SK-N-SH (cell line): ENCODE data around the gene SNX20. TPM values are rescaled to one million over a fixed set of nuclear protein-coding genes. Genes with fewer than 3 reads are reported as not detected.

Experiments
- CTCF ChIA-PET: fragments of 300-600, 350-600 bp; formaldehyde crosslinking; extraction: SDS; loops from one replicate; lab custom pipeline; 2021; lab: Yijun Ruan, JAX
- POLR2A ChIA-PET: fragments of 350-600 bp; sonication (Branson Sonifier 250); formaldehyde crosslinking; extraction: SDS; loops from one replicate; lab custom pipeline; 2020; ENCODE audit warnings: antibody characterized with exemption, inconsistent platforms; lab: Yijun Ruan, JAX
- DNase-seq: peaks from one replicate; pipeline ENCODE4 v3.0.0; 2012
- H2AFZ ChIP-seq: fragments of 200-600 bp; sonication (generic); 2 replicates; pipeline ENCODE4 v1.8.1; 2016; ENCODE audit warnings: antibody characterized with exemption, mild to moderate bottlenecking, low read depth
- H3F3A ChIP-seq: fragments of 200-600 bp; sonication (generic); replicated peaks from 2 replicates; pipeline ENCODE3; 2016; ENCODE audit warnings: antibody characterized with exemption, mild to moderate bottlenecking; ENCODE audit not compliant: insufficient read depth
- H3K27ac ChIP-seq, 2 experiments: fragments of 200-500 bp in 1 of 2; fragments of 200-600 bp in 1 of 2; sonication (Bioruptor generic) in 1 of 2; sonication (generic), shearing (Covaris generic) in 1 of 2; 2 replicates each; pipeline versions ENCODE4 v1.5.1 to v1.6.1; 2014 to 2016; ENCODE audit warnings: low read depth in 2 of 2, inconsistent platforms in 1 of 2, low read length in 1 of 2, mild to moderate bottlenecking in 1 of 2, mixed read lengths in 1 of 2
- H3K27me3 ChIP-seq: fragments of 200-600 bp; sonication (generic), shearing (Covaris generic); 2 replicates; pipeline ENCODE4 v1.6.1; 2016; ENCODE audit warnings: mixed run types; ENCODE audit not compliant: insufficient read depth
- H3K36me3 ChIP-seq, 2 experiments: fragments of 200-500 bp in 1 of 2; fragments of 200-600 bp in 1 of 2; sonication (Bioruptor generic) in 1 of 2; sonication (generic) in 1 of 2; replicated peaks in 1 of 2; 2 replicates each; pipeline versions ENCODE3 to v1.5.1; 2014 to 2016; ENCODE audit warnings: low read length in 1 of 2, mild to moderate bottlenecking in 1 of 2; ENCODE audit not compliant: insufficient read depth in 2 of 2, control insufficient read depth in 1 of 2
- H3K4me1 ChIP-seq, 2 experiments: fragments of 200-500 bp in 1 of 2; fragments of 200-600 bp in 1 of 2; sonication (Bioruptor generic) in 1 of 2; sonication (generic), shearing (Covaris generic) in 1 of 2; 2 replicates each; pipeline versions ENCODE4 v1.5.1 to v1.6.1; 2014 to 2016; ENCODE audit warnings: low read depth in 1 of 2, low read length in 1 of 2, mixed run types in 1 of 2; ENCODE audit not compliant: insufficient read depth in 2 of 2, control insufficient read depth in 1 of 2
- H3K4me2 ChIP-seq: fragments of 200-600 bp; sonication (generic), shearing (Covaris generic); 2 replicates; pipeline ENCODE4 v1.6.1; 2017; ENCODE audit warnings: mixed run types
- H3K4me3 ChIP-seq, 2 experiments: fragments of 200-500 bp in 1 of 2; fragments of 200-600 bp in 1 of 2; sonication (Bioruptor generic) in 1 of 2; sonication (generic), shearing (Covaris generic) in 1 of 2; 2 replicates each; pipeline versions ENCODE4 v1.5.1 to v1.8.1; 2014 to 2016; ENCODE audit warnings: low read depth in 2 of 2, inconsistent platforms in 1 of 2, low read length in 1 of 2, mild to moderate bottlenecking in 1 of 2, mixed read lengths in 1 of 2, moderate library complexity in 1 of 2
- H3K79me2 ChIP-seq: fragments of 200-600 bp; sonication (generic); 2 replicates; pipeline ENCODE4 v1.8.1; 2017; ENCODE audit warnings: mild to moderate bottlenecking; ENCODE audit not compliant: insufficient read depth
- H3K9ac ChIP-seq: fragments of 200-600 bp; sonication (generic); 2 replicates; pipeline ENCODE4 v1.6.1; 2017; ENCODE audit warnings: mixed run types
- H3K9me2 ChIP-seq: fragments of 200-600 bp; sonication (generic); 2 replicates; pipeline ENCODE4 v1.6.1; 2017; ENCODE audit warnings: mixed run types
- H3K9me3 ChIP-seq: fragments of 200-600 bp; sonication (generic); 2 replicates; pipeline ENCODE4 v1.6.1; 2017; ENCODE audit warnings: mixed run types, mild to moderate bottlenecking, moderate library complexity
- H4K20me1 ChIP-seq: fragments of 200-600 bp; sonication (generic); 2 replicates; pipeline ENCODE4 v1.6.1; 2017; ENCODE audit warnings: mild to moderate bottlenecking, mixed run types; ENCODE audit not compliant: insufficient read depth
- CHD2 ChIP-seq: fragments of 150-350 bp; IDR thresholded peaks from 2 replicates; pipeline ENCODE4 v1.6.1; 2018; ENCODE audit warnings: low read length; ENCODE audit not compliant: partially characterized antibody
- ELF1 ChIP-seq: IDR thresholded peaks from 2 replicates; pipeline ENCODE4 v1.4.0; 2012
- EP300 ChIP-seq, 2 experiments: IDR thresholded peaks; 2 replicates each; pipeline versions ENCODE4 v1.4.0 to v1.6.1; 2012; ENCODE audit warnings: borderline replicate concordance in 1 of 2, low read depth in 1 of 2, low read length in 1 of 2
- FOSL2 ChIP-seq: IDR thresholded peaks from 2 replicates; pipeline ENCODE4 v1.4.0; 2012; ENCODE audit warnings: low read depth, mild to moderate bottlenecking, moderate library complexity, borderline replicate concordance
- IRF3 ChIP-seq: fragments of 150-350 bp; IDR thresholded peaks from 2 replicates; pipeline ENCODE4 v1.6.1; 2016; ENCODE audit warnings: mild to moderate bottlenecking, low read depth, low read length
- MAX ChIP-seq: IDR thresholded peaks from 2 replicates; pipeline ENCODE4 v1.4.0; 2012; ENCODE audit warnings: low read depth
- MEF2A ChIP-seq: IDR thresholded peaks from 2 replicates; pipeline ENCODE4 v1.4.0; 2012; ENCODE audit warnings: low read depth, borderline replicate concordance
- NFIC ChIP-seq: IDR thresholded peaks from 2 replicates; pipeline ENCODE4 v1.4.0; 2012; ENCODE audit warnings: borderline replicate concordance
- NRF1 ChIP-seq: IDR thresholded peaks from 2 replicates; pipeline ENCODE4 v1.6.1; 2012; ENCODE audit warnings: low read depth, mild to moderate bottlenecking, low read length
- POLR2AphosphoS5 ChIP-seq: IDR thresholded peaks from 2 replicates; pipeline ENCODE4 v1.6.1; 2012; ENCODE audit warnings: low read depth, low read length
- RAD21 ChIP-seq: IDR thresholded peaks from 2 replicates; pipeline ENCODE4 v1.6.1; 2012; ENCODE audit warnings: mild to moderate bottlenecking, low read length
- RFX5 ChIP-seq: IDR thresholded peaks from 2 replicates; pipeline ENCODE4 v1.6.1; 2012; ENCODE audit warnings: mild to moderate bottlenecking, improper control_type of control experiment, low read length
- RXRA ChIP-seq: IDR thresholded peaks from 2 replicates; pipeline ENCODE4 v1.4.0; 2012; ENCODE audit warnings: low read depth, mild to moderate bottlenecking, borderline replicate concordance
- SMC3 ChIP-seq: IDR thresholded peaks from 2 replicates; pipeline ENCODE4 v1.6.1; 2012; ENCODE audit warnings: low read depth, low read length, improper control_type of control experiment
- TAF1 ChIP-seq: IDR thresholded peaks from 2 replicates; pipeline ENCODE4 v1.6.1; 2012; ENCODE audit warnings: low read depth, mild to moderate bottlenecking, low read length, moderate library complexity, borderline replicate concordance
- TCF12 ChIP-seq: IDR thresholded peaks from 2 replicates; pipeline ENCODE4 v1.4.0; 2012
- USF2 ChIP-seq: fragments of 150-350 bp; IDR thresholded peaks from 2 replicates; pipeline ENCODE4 v1.6.1; 2017; ENCODE audit warnings: antibody characterized with exemption, low read length, low read depth, borderline replicate concordance
- YY1 ChIP-seq: IDR thresholded peaks from 2 replicates; pipeline ENCODE4 v1.4.0; 2012; ENCODE audit warnings: low read depth, mild to moderate bottlenecking
- WGBS: methylation state at CpG from one replicate; pipeline ENCODE4 v1.1.6; 2017; ENCODE audit warnings: low lambda C conversion rate; 5-methylcytosine and 5-hydroxymethylcytosine counted together
- polyA plus RNA-seq, 3 experiments: library from polyadenylated mRNA; depleted of rRNA; stranded (reverse); fragments of >200 nt; gene quantifications; 2 replicates each; pipeline ENCODE4 v1.2.3, GENCODE V29; 2012

The SNX20 gene
- polyA plus RNA-seq, 1 of the 3 experiments (the other 2 are of a cell fraction): not detected

- TF ChIP-seq POLR2AphosphoS5: no peak
- no peak for TF ChIP-seq USF2
- no peak for TF ChIP-seq RXRA
Observed at GRCh38 chr16:50670476-50670875, 10.6 kb downstream of the SNX20 start (continued).

GRCh38 chr16:50669741-50670140 lies 11.4 kb downstream of the SNX20 start:
- Histone ChIP-seq H3K4me2 (no peak overlapping the region), H3K27me3 (no peaks in the 10 kb centered on the region), H3K27ac (no peak overlapping the region), H3K9me2 (no peaks in the 10 kb centered on the region)
- DNase-seq: no peak
- TF ChIP-seq RAD21: no peak
- no peak for TF ChIP-seq MAX
- no peak for TF ChIP-seq NFIC
- no peak for TF ChIP-seq CHD2
- TF ChIP-seq IRF3: no peak
- no peak for TF ChIP-seq FOSL2
- TF ChIP-seq, all 33 proteins: peak for 0
- no peaks in the 10 kb centered on the region for H3F3A ChIP-seq
- H3K79me2 ChIP-seq: no peaks in the 10 kb centered on the region
- H3K9ac ChIP-seq: no peak overlapping the region
- no peaks in the 10 kb centered on the region for H4K20me1 ChIP-seq
- H3K4me3 ChIP-seq: no peak overlapping the region
- no peaks in the 10 kb centered on the region; a peak in 1 of 4 replicates for H3K4me1 ChIP-seq
- H3K36me3 ChIP-seq: no peaks in the 10 kb centered on the region
- WGBS: 57% methylated on average over 2 of the region's 4 CpGs
- H3K9me3 ChIP-seq: no peaks in the 10 kb centered on the region
- ChIA-PET POLR2A (no interaction called here), CTCF (interaction anchor here (1.0 to 16.3 kb wide), 5 partner anchors 9 to 645 kb away, joined by 3 to 326 read pairs (median 6); partner anchors contain the start of genes BRD7 and CNEP1R1)
- no peak overlapping the region for H2AFZ ChIP-seq

- ChIA-PET CTCF (interaction anchor here (0.8 to 16.3 kb wide), 10 partner anchors 9 to 454 kb away, joined by 3 to 326 read pairs (median 6); partner anchors contain the start of gene BRD7), POLR2A (no interaction called here)
- 52% methylated on average over 4 of the region's 5 CpGs for WGBS
- Histone ChIP-seq H3K79me2 (no peaks in the 10 kb centered on the region), H3K27me3 (no peaks in the 10 kb centered on the region), H3K9me3 (no peaks in the 10 kb centered on the region), H3K36me3 (no peaks in the 10 kb centered on the region), H4K20me1 (no peaks in the 10 kb centered on the region), H3K4me3 (no peak overlapping the region), H3K27ac (no peak overlapping the region), H2AFZ (no peak overlapping the region), H3K9ac (no peak overlapping the region), H3K9me2 (no peaks in the 10 kb centered on the region), H3K4me2 (no peak overlapping the region), H3F3A (no peaks in the 10 kb centered on the region), H3K4me1 (no peaks in the 10 kb centered on the region; a peak in 1 of 4 replicates)
- DNase-seq: no peak
- no peak for TF ChIP-seq TCF12
- no peak for TF ChIP-seq MEF2A
- TF ChIP-seq NRF1: no peak
- TF ChIP-seq MAX: no peak
- no peak for TF ChIP-seq USF2
- no peak for TF ChIP-seq FOSL2
- no peak for TF ChIP-seq EP300 (IDR thresholded peaks at IDR 0.05; ENCODE audit: borderline replicate concordance in 1 of 2, low read depth in 1 of 2, low read length in 1 of 2)
- no peak for TF ChIP-seq SMC3
- no peak for TF ChIP-seq TAF1
- TF ChIP-seq ELF1: no peak
- no peak for TF ChIP-seq YY1
- TF ChIP-seq RFX5: no peak
Observed at GRCh38 chr16:50668368-50669008, 12.6 kb downstream of the SNX20 start.
